Uterus (tissue), 2 donors: ENCODE data around the gene AKR7A2.

Experiments
- POLR2A ChIP-seq, 2 donors: fragments of 450-650 bp; IDR thresholded peaks; one replicate each; pipeline ENCODE4 v1.6.1; 2016; ENCODE audit warnings: antibody characterized with exemption in 2 of 2, mild to moderate bottlenecking in 1 of 2, moderate library complexity in 1 of 2
- TF ChIP-seq, protein P1 (sequence below), 4 experiments: fragments of 200-600 bp in 2 of 4; fragments of 450-650 bp in 2 of 4; sonication (generic) in 2 of 4; IDR thresholded peaks; one replicate each; pipeline ENCODE4 v1.5.1; 2016 to 2019; ENCODE audit warnings: antibody characterized with exemption in 4 of 4, mild to moderate bottlenecking in 2 of 4, moderate library complexity in 1 of 4

DNA sequence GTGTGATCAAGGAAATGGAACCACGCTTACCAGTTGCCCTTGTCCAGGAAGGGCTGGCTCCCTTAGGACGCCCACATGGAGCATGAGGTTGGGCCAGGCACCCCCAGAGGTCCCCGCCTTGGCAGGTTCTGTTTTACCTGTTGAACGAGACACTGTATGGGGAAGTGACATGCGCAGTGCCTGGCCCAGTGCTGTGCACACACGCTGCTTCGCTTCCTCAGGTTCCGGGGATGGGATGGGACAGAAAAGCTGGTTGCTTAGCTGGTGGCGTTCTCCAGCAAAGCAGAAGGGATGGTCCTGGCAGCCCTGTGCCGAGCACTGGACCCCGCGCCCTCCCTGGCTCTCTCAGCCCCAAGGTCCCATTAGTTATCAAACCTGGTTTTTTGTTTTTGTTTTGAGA, 20.9 kb upstream of the AKR7A2 start:
- TF ChIP-seq, protein P1, sequence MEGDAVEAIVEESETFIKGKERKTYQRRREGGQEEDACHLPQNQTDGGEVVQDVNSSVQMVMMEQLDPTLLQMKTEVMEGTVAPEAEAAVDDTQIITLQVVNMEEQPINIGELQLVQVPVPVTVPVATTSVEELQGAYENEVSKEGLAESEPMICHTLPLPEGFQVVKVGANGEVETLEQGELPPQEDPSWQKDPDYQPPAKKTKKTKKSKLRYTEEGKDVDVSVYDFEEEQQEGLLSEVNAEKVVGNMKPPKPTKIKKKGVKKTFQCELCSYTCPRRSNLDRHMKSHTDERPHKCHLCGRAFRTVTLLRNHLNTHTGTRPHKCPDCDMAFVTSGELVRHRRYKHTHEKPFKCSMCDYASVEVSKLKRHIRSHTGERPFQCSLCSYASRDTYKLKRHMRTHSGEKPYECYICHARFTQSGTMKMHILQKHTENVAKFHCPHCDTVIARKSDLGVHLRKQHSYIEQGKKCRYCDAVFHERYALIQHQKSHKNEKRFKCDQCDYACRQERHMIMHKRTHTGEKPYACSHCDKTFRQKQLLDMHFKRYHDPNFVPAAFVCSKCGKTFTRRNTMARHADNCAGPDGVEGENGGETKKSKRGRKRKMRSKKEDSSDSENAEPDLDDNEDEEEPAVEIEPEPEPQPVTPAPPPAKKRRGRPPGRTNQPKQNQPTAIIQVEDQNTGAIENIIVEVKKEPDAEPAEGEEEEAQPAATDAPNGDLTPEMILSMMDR (IDR thresholded peaks at IDR 0.05), result no peak
- no peak for TF ChIP-seq POLR2A (IDR thresholded peaks at IDR 0.05)
